ENCODE measurements around the gene TMC8.

TMC8 gene

DNA sequence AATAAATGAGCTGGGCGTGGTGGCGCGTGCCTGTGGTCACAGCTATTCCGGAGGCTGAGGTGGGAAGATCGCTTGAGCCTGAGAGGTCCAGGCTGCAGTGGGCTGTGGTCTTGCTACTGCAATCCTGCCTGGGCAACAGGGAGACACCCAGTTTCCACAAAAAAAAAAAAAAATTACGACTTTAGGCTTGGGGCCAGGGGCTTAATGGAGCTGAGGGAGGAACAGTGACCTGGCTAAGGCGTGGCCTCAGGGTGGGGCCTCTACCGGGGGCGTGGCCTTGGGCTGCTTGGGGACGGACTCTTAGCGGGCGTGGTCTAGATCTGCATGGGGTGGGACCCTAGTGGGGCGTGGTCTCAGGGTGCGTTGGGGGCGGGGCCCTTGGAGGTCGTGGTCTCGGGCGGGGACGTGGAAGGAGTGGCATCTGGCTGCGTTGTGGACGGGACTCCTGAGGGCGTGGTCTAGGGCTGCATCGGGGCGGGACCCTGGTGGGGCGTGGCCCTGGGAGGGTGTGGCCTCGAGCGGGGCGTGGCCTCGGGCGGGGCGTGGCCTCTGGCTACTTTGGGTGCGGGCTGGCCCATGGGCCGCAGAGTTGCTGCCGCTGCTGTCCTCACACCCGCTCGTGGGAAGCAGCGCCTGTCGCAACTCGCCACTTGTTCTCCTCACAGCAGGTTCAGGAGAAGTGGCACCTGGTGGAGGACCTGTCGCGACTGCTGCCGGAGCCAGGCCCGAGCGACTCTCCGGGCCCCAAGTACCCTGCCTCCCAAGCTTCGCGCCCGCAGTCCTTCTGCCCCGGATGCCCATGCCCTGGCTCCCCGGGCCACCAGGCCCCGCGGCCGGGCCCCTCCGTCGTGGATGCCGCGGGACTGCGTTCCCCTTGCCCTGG, 9.8 kb downstream of the TMC8 start (continued):
- TF ChIP-seq GLIS2 (tag by site-specific recombination; IDR thresholded peaks at IDR 0.05): peak; percentile 97
- TF ChIP-seq ZNF354C (tag by site-specific recombination; IDR thresholded peaks at IDR 0.05; ENCODE audit: borderline replicate concordance, low read depth): no peak
- no peak for TF ChIP-seq ZBTB20 (tag by site-specific recombination; IDR thresholded peaks at IDR 0.05)
- no peak for TF ChIP-seq ZNF677 (tag by site-specific recombination; IDR thresholded peaks at IDR 0.05)
- TF ChIP-seq ZNF621 (tag by site-specific recombination; IDR thresholded peaks at IDR 0.05): no peak
- no peak for TF ChIP-seq ZNF561 (tag by site-specific recombination; IDR thresholded peaks at IDR 0.05; ENCODE audit: borderline replicate concordance)
- TF ChIP-seq, protein P1, sequence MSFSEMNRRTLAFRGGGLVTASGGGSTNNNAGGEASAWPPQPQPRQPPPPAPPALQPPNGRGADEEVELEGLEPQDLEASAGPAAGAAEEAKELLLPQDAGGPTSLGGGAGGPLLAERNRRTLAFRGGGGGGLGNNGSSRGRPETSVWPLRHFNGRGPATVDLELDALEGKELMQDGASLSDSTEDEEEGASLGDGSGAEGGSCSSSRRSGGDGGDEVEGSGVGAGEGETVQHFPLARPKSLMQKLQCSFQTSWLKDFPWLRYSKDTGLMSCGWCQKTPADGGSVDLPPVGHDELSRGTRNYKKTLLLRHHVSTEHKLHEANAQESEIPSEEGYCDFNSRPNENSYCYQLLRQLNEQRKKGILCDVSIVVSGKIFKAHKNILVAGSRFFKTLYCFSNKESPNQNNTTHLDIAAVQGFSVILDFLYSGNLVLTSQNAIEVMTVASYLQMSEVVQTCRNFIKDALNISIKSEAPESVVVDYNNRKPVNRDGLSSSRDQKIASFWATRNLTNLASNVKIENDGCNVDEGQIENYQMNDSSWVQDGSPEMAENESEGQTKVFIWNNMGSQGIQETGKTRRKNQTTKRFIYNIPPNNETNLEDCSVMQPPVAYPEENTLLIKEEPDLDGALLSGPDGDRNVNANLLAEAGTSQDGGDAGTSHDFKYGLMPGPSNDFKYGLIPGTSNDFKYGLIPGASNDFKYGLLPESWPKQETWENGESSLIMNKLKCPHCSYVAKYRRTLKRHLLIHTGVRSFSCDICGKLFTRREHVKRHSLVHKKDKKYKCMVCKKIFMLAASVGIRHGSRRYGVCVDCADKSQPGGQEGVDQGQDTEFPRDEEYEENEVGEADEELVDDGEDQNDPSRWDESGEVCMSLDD (tag by site-specific recombination; IDR thresholded peaks at IDR 0.05): no peak
- TF ChIP-seq ZNF157 (tag by site-specific recombination; IDR thresholded peaks at IDR 0.05): no peak
- TF ChIP-seq ZFP69B (tag by site-specific recombination; IDR thresholded peaks at IDR 0.05): peak; percentile 56; the same call in 1 of the 2 replicates
- no peak for TF ChIP-seq HOXC10 (CRISPR knock-in tag; IDR thresholded peaks at IDR 0.05)
- 0 out of 2 replicates have a peak, but pooled peaks have one; percentile 11 for TF ChIP-seq ZNF629 (tag by site-specific recombination; IDR thresholded peaks at IDR 0.05)
- TF ChIP-seq ZNF223 (tag by site-specific recombination; IDR thresholded peaks at IDR 0.05): no peak
- no peak for TF ChIP-seq BCL11A (tag by site-specific recombination; IDR thresholded peaks at IDR 0.05; ENCODE audit: low read depth)
- TF ChIP-seq ZNF302 (tag by site-specific recombination; IDR thresholded peaks at IDR 0.05; ENCODE audit: low read depth): no peak
- no peak for TF ChIP-seq ZNF214 (tag by site-specific recombination; IDR thresholded peaks at IDR 0.05; ENCODE audit: borderline replicate concordance)
- TF ChIP-seq ZNF311 (tag by site-specific recombination; IDR thresholded peaks at IDR 0.05; ENCODE audit: borderline replicate concordance): no peak
- no peak for TF ChIP-seq ZNF239 (tag by site-specific recombination; IDR thresholded peaks at IDR 0.05)
- TF ChIP-seq, protein P2, sequence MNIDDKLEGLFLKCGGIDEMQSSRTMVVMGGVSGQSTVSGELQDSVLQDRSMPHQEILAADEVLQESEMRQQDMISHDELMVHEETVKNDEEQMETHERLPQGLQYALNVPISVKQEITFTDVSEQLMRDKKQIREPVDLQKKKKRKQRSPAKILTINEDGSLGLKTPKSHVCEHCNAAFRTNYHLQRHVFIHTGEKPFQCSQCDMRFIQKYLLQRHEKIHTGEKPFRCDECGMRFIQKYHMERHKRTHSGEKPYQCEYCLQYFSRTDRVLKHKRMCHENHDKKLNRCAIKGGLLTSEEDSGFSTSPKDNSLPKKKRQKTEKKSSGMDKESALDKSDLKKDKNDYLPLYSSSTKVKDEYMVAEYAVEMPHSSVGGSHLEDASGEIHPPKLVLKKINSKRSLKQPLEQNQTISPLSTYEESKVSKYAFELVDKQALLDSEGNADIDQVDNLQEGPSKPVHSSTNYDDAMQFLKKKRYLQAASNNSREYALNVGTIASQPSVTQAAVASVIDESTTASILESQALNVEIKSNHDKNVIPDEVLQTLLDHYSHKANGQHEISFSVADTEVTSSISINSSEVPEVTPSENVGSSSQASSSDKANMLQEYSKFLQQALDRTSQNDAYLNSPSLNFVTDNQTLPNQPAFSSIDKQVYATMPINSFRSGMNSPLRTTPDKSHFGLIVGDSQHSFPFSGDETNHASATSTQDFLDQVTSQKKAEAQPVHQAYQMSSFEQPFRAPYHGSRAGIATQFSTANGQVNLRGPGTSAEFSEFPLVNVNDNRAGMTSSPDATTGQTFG (tag by site-specific recombination; IDR thresholded peaks at IDR 0.05; ENCODE audit: borderline replicate concordance): no peak
- TF ChIP-seq ZNF658 (tag by site-specific recombination; IDR thresholded peaks at IDR 0.05): no peak
- TF ChIP-seq ZBTB21 (tag by site-specific recombination; IDR thresholded peaks at IDR 0.05): no peak
- TF ChIP-seq, protein P3, sequence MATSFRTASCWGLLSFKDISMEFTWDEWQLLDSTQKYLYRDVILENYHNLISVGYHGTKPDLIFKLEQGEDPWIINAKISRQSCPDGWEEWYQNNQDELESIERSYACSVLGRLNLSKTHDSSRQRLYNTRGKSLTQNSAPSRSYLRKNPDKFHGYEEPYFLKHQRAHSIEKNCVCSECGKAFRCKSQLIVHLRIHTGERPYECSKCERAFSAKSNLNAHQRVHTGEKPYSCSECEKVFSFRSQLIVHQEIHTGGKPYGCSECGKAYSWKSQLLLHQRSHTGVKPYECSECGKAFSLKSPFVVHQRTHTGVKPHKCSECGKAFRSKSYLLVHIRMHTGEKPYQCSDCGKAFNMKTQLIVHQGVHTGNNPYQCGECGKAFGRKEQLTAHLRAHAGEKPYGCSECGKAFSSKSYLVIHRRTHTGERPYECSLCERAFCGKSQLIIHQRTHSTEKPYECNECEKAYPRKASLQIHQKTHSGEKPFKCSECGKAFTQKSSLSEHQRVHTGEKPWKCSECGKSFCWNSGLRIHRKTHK (tag by site-specific recombination; IDR thresholded peaks at IDR 0.05): no peak
- TF ChIP-seq RBAK (tag by site-specific recombination; IDR thresholded peaks at IDR 0.05): no peak
- TF ChIP-seq, protein P4, sequence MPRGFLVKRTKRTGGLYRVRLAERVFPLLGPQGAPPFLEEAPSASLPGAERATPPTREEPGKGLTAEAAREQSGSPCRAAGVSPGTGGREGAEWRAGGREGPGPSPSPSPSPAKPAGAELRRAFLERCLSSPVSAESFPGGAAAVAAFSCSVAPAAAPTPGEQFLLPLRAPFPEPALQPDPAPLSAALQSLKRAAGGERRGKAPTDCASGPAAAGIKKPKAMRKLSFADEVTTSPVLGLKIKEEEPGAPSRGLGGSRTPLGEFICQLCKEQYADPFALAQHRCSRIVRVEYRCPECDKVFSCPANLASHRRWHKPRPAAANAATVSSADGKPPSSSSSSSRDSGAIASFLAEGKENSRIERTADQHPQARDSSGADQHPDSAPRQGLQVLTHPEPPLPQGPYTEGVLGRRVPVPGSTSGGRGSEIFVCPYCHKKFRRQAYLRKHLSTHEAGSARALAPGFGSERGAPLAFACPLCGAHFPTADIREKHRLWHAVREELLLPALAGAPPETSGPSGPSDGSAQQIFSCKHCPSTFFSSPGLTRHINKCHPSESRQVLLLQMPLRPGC (tag by site-specific recombination; IDR thresholded peaks at IDR 0.05): no peak
- TF ChIP-seq ZNF184 (tag by site-specific recombination; IDR thresholded peaks at IDR 0.05): no peak
- no peak for TF ChIP-seq EGR2 (tag by site-specific recombination; IDR thresholded peaks at IDR 0.05; ENCODE audit: low read depth)
- TF ChIP-seq ZNF394 (tag by site-specific recombination; IDR thresholded peaks at IDR 0.05; ENCODE audit: borderline replicate concordance): no peak; the same call in 1 of the 2 replicates
- peak; percentile 53; the same call in 1 of the 2 replicates for TF ChIP-seq ZBTB17 (tag by site-specific recombination; IDR thresholded peaks at IDR 0.05)
- TF ChIP-seq ZNF670 (tag by site-specific recombination; IDR thresholded peaks at IDR 0.05; ENCODE audit: low read depth): no peak
- TF ChIP-seq ZNF48 (tag by site-specific recombination; IDR thresholded peaks at IDR 0.05): no peak
- TF ChIP-seq, protein P5, sequence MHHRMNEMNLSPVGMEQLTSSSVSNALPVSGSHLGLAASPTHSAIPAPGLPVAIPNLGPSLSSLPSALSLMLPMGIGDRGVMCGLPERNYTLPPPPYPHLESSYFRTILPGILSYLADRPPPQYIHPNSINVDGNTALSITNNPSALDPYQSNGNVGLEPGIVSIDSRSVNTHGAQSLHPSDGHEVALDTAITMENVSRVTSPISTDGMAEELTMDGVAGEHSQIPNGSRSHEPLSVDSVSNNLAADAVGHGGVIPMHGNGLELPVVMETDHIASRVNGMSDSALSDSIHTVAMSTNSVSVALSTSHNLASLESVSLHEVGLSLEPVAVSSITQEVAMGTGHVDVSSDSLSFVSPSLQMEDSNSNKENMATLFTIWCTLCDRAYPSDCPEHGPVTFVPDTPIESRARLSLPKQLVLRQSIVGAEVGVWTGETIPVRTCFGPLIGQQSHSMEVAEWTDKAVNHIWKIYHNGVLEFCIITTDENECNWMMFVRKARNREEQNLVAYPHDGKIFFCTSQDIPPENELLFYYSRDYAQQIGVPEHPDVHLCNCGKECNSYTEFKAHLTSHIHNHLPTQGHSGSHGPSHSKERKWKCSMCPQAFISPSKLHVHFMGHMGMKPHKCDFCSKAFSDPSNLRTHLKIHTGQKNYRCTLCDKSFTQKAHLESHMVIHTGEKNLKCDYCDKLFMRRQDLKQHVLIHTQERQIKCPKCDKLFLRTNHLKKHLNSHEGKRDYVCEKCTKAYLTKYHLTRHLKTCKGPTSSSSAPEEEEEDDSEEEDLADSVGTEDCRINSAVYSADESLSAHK (tag by site-specific recombination; IDR thresholded peaks at IDR 0.05): no peak
